HK-2 (cell line): ENCODE measurements around the gene CDH13.

ENCODE experiments used
- DNase-seq: peaks from one replicate; pipeline ENCODE4 v3.0.0-alpha.2; 2018; ENCODE audit not compliant: unreplicated experiment

Gene CDH13

DNA sequence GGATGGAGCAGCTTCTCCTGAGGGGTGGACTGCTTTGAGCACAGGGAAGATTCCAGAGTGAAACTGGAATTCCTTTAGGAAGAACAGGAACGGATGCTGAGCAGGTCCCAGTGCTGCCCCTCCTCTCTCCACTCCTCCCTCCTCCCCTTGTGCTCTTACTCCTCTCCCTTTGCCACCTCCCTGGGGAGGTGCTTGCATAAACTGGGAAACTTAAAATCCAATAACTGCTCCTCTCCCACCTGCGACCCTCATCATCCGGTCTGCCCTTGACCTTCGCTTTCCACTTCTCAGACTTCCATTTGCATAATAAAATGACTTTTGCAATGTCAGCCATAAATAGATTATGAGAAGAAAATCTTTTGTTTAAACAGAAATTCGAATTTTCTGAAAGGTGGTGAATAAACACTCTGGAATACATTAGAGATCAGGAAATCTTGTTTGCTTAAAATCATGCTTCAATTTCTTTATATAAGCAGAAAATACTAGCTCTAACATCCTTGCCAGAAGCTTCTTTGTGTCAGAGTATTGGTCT, 1204.8 kb downstream of the CDH13 start:
- DNase-seq, result no peak

- no peak for DNase-seq
Observed at GRCh38 chr16:83833921-83834320, 1207.2 kb downstream of the CDH13 start.

DNA sequence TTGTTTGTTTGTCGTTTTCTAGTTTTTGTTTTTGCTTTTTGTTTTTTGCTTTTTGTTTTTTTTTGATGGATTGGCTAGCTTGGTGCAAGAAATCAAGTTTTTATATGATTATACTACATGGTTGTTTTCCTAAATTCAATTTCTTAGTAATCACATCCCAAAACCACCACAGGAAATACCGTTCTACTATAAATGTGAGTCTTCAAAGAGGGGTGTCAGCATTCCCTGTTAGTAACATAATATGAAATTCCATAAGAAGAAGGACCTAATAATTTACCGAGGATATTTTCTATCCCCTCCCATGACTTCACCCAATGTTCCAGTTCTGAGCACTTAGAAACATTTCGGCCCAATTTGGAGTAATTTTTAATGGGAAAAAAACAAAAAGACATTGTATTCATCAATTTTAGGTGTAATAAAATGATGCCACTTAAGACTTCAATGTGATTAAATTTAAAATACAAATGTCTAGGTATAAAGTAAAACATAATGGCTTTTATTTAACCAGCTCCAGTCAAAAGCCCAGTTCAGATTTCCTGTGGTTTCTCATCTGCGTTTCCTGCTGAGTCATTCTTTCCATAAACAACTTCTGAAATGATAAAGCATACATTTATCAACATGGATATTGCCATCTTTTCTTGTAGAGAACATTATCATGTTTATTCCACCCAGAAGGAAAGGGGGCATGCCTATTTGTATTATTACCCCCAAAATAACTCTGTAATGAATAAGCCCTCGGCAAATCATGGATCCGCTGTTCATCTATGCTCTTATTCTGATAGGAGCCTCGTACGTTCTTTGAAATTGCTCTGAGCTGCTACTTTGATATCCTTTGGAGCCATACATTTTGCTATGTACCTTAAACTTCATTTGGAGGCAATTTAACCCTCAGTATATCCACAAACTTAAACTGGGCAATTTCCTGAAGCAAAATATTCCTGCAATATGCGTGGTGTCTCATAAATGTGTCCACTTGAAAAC, 1209.1 kb downstream of the CDH13 start:
- no peak for DNase-seq

DNA sequence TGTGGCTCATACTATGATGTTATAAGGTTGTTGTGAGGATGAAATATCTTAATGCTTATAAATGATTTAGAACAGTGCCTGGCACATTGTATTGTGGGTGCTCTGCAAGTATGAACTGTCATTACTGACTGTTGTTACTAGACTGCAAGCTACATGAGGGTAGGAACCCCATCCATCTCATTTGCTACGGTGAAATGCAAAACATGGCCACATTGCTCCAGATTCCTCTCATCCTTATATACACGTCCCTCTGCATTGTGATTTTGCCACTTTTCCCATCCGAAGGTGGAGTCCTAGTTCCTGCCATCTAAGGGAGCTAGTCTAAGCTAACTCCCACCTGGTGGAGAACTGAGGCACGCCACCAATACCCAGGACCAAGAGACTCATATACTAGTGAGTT, 1210.8 kb downstream of the CDH13 start:
- DNase-seq, result no peak

- DNase-seq, result no peak
Observed at GRCh38 chr16:83838151-83838550, 1211.4 kb downstream of the CDH13 start.

- no peak for DNase-seq
Observed at GRCh38 chr16:83839561-83839960, 1212.8 kb downstream of the CDH13 start.

GRCh38 chr16:83840060-83840617, 1213.4 kb downstream of the CDH13 start:
- no peak for DNase-seq

- no peak for DNase-seq
Observed at GRCh38 chr16:83842291-83842690, 1215.5 kb downstream of the CDH13 start.

GRCh38 chr16:83842756-83843507, 1216.2 kb downstream of the CDH13 start:
- DNase-seq, result no peak

GRCh38 chr16:83843657-83844056, 1216.9 kb downstream of the CDH13 start:
- no peak for DNase-seq

DNA sequence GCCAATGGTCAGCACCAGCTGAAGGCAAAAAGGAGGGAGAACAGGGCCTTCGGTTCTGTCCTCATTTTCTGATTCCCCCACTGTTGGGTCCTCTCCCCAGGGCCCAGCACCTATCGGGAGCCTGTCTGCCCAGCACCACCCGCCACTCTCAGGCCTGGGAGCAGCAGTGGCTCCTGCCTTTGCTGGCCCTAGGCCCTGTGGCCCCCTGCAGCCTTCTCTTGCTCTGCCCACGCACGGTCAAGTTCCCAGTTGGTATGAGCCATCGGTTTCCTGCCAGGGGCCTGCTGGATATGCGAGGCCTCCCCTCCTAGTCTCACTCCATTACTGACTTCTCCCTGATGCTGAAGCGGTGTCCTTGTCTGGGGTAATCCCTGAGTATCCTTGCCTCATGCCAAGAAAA, 1218.5 kb downstream of the CDH13 start:
- no peak for DNase-seq

DNA sequence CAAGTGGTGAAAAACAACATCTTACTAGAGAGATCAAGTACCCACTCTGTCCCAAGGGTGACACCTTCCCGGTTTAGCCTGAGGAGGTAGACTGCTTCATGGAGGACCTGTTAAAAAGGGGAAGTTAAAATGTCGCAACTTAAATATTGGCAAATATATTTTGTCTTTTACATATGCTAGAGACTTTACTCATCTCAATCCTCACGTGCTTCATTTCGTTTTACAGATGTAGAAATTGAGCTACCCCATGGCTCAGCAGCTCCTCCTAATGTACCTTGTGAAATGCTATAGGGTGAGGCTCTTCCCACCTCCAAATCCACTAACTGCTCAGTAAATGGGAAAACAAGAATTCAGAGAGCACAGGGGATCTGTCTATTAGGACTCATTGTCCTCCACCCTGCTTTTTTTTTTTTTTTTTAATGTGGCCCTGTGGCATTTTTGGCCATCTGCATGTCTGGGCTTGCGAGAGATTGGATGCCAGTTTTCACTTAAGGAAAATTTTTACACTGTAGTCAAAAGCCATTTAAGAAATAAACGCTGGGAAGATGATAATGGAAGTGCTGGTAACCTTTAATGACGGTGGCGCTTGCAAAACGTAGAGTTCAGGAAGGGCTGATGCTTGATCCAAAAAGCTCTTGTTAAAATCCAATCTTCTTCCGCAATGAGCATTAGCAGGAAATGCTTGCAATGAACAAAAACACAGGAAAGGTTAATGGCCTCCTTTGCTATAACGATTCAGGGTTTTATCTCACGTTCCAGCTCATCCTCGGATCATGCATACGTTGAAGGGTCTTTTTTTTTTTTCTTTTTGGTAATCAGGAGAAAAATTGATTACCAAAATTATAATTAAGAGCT, 1220.8 kb downstream of the CDH13 start:
- no peak for DNase-seq

GRCh38 chr16:83849421-83849820, 1222.7 kb downstream of the CDH13 start:
- DNase-seq, result no peak
